ENCODE measurements around the gene ANO8. TPM values are rescaled to one million over a fixed set of nuclear protein-coding genes. Genes with fewer than 3 reads are reported as not detected.

Gene ANO8
- total and polyA plus RNA-seq, 2 of the 13 experiments (the other 11 are each of a cell fraction or from before 2014, with no cell fraction given) = 1.8 to 3.5 TPM

GRCh38 chr19:17334414-17335409 is at the start of gene ANO8 (continued):
- TF ChIP-seq KIAA2018 (CRISPR knock-in tag; IDR thresholded peaks at IDR 0.05; ENCODE audit: borderline replicate concordance) (no peak), ATF6 (CRISPR knock-in tag; conservative IDR thresholded peaks at IDR 0.05) (no peak), PRDM4 (CRISPR knock-in tag; IDR thresholded peaks at IDR 0.05; ENCODE audit: borderline replicate concordance) (no peak), ZNF546 (CRISPR knock-in tag; conservative IDR thresholded peaks at IDR 0.05) (peak; percentile 63; the same call in 1 of the 2 replicates), SNAPC5 (CRISPR knock-in tag; IDR thresholded peaks at IDR 0.05; ENCODE audit: borderline replicate concordance) (peak; percentile 80; the same call in 1 of the 2 replicates)
